RWPE1 (cell line): ENCODE data around the gene CFAP90.

Experiments used
- CTCF ChIA-PET: fragments of 350-600 bp; sonication (Branson Sonifier 250); formaldehyde crosslinking; extraction: SDS; loops from one replicate; lab custom pipeline; 2021; lab: Yijun Ruan, JAX
- POLR2A ChIA-PET: fragments of 400-600 bp; formaldehyde crosslinking; extraction: SDS; loops from one replicate; lab custom pipeline; 2020; ENCODE audit warnings: antibody characterized with exemption; ENCODE audit not compliant: low non-redundant PET; lab: Yijun Ruan, JAX
- DNase-seq: peaks from one replicate; pipeline ENCODE4 v3.0.0; 2012; ENCODE audit warnings: low spot score
- H3K27ac ChIP-seq: fragments of 450-650 bp; 2 replicates; pipeline ENCODE4 v1.5.1; 2017
- TF ChIP-seq, protein P1 (sequence below): fragments of 450-650 bp; conservative IDR thresholded peaks from 2 replicates; pipeline ENCODE4 v1.5.1; 2017; ENCODE audit warnings: low read depth, mild to moderate bottlenecking

CFAP90 gene

DNA sequence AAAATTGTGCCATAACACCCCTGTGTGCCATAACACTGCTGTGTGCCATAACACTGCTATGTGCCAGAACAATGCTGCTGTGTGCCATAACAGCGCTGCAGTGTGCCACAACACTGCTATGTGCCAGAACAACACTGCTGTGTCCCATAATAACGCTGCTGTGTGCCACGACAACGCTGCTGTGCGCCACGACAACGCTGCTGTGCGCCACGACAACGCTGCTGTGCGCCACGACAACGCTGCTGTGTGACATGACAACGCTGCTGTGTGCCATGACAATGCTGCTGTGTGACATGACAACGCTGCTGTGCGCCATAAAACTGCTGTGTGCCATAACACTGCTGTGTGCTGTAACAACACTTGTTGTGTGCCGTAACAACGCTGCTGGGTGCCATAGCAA, 25.9 kb downstream of the CFAP90 start:
- CTCF ChIA-PET = no interaction called here
- TF ChIP-seq, protein P1, sequence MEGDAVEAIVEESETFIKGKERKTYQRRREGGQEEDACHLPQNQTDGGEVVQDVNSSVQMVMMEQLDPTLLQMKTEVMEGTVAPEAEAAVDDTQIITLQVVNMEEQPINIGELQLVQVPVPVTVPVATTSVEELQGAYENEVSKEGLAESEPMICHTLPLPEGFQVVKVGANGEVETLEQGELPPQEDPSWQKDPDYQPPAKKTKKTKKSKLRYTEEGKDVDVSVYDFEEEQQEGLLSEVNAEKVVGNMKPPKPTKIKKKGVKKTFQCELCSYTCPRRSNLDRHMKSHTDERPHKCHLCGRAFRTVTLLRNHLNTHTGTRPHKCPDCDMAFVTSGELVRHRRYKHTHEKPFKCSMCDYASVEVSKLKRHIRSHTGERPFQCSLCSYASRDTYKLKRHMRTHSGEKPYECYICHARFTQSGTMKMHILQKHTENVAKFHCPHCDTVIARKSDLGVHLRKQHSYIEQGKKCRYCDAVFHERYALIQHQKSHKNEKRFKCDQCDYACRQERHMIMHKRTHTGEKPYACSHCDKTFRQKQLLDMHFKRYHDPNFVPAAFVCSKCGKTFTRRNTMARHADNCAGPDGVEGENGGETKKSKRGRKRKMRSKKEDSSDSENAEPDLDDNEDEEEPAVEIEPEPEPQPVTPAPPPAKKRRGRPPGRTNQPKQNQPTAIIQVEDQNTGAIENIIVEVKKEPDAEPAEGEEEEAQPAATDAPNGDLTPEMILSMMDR = no peak
- no peak for DNase-seq
- POLR2A ChIA-PET = no interaction called here
- no peak overlapping the region for H3K27ac ChIP-seq

DNA sequence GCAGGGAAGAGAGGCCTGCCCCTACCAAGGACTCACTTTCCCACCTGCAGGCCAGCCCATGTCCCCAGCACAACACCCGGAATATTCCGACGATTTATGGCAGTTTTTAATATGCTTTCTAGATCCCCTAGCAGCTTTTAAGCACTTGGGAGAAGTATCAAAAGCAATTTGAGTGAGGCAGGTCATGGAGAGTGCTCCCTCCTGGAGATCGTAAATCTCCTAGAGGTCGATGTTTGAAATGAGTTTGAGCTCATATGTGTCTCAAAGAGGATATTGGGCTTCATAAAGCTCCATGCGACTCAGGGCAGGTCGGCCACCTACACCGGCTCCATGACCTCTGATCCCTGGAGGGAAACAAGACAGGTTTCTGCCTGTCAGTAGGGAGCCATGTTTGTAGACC, 27.3 kb downstream of the CFAP90 start:
- ChIA-PET POLR2A (no interaction called here), CTCF (no interaction called here)
- H3K27ac ChIP-seq = no peak overlapping the region
- TF ChIP-seq, protein P1 = no peak
- DNase-seq = no peak

DNA sequence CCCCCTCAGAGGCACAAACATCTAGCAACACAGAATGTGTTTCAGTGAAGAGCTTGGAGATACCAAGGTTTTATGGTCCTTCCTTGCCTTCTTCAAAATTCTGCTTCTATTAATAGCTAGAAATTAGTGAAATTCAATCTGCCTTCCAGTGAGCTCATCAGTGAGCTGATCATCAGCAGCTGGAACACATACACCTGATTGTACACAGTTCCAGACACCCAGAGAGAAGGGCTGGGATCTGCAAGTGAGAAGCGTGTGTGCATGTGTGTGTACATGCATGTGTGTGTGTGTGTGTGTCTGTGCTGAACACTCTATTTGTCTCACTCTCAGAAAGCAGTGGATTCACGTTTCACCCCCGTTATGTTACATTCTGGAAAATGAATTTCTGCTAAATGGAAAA, 28.5 kb downstream of the CFAP90 start:
- no peak for DNase-seq
- TF ChIP-seq, protein P1 = no peak
- H3K27ac ChIP-seq = no peak overlapping the region
- ChIA-PET POLR2A (no interaction called here), CTCF (interaction anchor here (0.5 kb wide), 1 partner anchor 969 kb away, joined by 4 read pairs; no protein-coding TSS in a partner anchor)

DNA sequence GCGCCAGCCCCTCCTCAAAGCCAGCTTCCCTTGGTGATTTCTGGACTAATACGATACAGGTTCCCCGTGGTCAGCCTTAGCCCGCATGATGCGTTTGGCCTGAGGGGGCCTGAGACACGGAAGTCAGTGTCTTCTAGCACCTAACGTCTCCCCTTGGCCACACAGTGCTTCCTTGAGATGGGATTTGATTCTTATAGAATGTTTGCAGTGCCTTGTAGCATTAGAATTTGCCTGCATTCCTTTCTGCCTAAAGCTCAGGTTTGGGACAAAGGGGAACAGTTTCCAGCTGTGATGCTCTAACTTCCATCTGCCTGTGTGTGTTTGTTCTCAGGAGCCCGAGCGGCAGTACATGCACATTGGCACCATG, 34.4 kb downstream of the CFAP90 start:
- no peak for DNase-seq
- TF ChIP-seq, protein P1 = peak; percentile 37
- POLR2A ChIA-PET = no interaction called here
- CTCF ChIA-PET = interaction anchor here (0.7 to 1.1 kb wide), 3 partner anchors 61 to 996 kb away, joined by 3 to 4 read pairs (median 4); no protein-coding TSS in a partner anchor
- H3K27ac ChIP-seq = no peak overlapping the region

DNA sequence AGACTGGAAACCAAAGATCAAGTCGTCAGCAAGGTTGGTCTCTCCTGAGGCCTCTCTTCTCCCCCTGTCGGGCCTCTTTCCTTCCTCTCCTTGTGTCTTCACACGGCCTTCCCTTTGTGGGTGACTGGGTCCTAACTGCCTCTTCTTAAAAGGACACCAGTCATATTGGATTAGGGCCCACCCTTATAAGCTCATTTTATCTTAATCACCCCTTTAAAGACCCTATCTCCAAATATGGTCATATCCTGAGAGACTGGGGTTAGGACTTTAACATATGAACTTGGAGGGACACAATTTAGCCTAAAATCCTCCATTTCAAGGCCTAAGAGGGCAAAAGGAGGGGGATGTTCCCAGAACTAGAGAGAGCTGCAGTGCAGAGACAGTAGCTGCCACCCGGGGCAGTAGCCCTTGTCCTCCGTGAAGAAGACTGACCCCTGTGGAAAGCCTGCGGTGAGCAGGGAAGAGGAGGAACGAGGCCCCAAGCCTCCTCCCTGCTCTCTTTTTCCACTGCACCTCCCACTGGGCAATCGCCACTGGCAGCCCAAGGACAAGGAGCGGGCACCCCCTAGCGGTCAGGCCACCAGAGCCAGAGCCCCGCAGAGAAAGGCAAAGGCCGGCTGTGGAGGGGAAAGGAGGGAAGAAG, 34.9 kb downstream of the CFAP90 start:
- no peak overlapping the region for H3K27ac ChIP-seq
- POLR2A ChIA-PET = no interaction called here
- DNase-seq = peak; percentile 54
- CTCF ChIA-PET = interaction anchor here (0.7 to 1.1 kb wide), 2 partner anchors 61 to 995 kb away, joined by 3 to 4 read pairs; no protein-coding TSS in a partner anchor
- TF ChIP-seq, protein P1 = peak; percentile 71

DNA sequence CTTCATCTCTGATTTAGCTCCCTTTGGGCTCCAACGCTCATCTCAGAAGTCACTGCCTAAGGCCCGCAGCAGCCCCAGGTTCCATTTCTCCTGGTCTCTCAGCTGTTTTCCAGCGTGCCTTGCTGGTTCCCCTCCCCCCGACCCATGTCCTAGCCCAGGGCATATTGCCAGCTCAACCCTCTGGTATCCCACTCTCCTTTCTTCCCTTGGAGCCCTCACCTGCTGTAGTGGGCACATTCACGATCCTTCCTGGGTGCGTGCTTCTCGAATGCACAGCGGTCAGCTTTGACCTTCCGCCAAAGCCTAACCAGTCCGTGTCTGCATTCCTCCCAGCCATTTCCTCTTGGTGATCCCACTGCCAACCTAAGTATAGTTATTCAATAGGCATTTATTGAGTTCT, 36.1 kb downstream of the CFAP90 start:
- ChIA-PET POLR2A (no interaction called here), CTCF (no interaction called here)
- no peak overlapping the region for H3K27ac ChIP-seq
- TF ChIP-seq, protein P1 = no peak
- no peak for DNase-seq
